Coronary artery (tissue), 2 donors: ENCODE data around the gene NUP93.

Experiments used
- DNase-seq: peaks from one replicate; pipeline ENCODE4 v3.0.0-alpha.2; 2017; ENCODE audit warnings: low spot score
- H3K27ac ChIP-seq, 2 donors: fragments of 200-600 bp; sonication (generic); one replicate each; pipeline ENCODE4 v1.5.1; 2016 to 2019
- H3K4me3 ChIP-seq: fragments of 200-600 bp; sonication (generic); 2 replicates; pipeline ENCODE4 v1.5.1; 2016; ENCODE audit warnings: mild to moderate bottlenecking, moderate library complexity
- TF ChIP-seq, protein P1 (sequence below): fragments of 200-600 bp; sonication (generic); IDR thresholded peaks from one replicate; pipeline ENCODE4 v1.5.1; 2019; ENCODE audit warnings: antibody characterized with exemption

Gene NUP93

DNA sequence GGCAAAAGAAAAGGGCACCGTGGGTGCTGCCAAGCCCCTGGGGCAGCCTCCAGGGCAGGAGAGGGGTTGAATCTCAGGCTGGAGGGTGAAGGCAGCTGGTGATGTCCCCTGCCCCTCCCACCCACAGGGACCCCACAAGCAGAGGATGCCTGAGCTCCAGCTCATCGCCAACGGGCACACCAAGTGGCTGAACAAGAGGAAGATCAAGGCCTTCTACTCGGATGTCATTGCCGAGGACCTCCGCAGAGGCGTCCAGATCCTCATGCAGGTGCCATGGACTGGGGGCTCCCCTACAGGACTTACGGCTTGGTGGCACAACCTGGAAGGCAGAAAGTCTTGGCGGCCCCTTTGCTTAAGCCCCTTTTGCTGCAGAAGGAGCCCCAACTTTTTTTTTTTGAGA is 156.9 kb downstream of the NUP93 start:
- no peak for DNase-seq
- H3K4me3 ChIP-seq: no peak overlapping the region
- no peak overlapping the region for H3K27ac ChIP-seq
- TF ChIP-seq, protein P1, sequence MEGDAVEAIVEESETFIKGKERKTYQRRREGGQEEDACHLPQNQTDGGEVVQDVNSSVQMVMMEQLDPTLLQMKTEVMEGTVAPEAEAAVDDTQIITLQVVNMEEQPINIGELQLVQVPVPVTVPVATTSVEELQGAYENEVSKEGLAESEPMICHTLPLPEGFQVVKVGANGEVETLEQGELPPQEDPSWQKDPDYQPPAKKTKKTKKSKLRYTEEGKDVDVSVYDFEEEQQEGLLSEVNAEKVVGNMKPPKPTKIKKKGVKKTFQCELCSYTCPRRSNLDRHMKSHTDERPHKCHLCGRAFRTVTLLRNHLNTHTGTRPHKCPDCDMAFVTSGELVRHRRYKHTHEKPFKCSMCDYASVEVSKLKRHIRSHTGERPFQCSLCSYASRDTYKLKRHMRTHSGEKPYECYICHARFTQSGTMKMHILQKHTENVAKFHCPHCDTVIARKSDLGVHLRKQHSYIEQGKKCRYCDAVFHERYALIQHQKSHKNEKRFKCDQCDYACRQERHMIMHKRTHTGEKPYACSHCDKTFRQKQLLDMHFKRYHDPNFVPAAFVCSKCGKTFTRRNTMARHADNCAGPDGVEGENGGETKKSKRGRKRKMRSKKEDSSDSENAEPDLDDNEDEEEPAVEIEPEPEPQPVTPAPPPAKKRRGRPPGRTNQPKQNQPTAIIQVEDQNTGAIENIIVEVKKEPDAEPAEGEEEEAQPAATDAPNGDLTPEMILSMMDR: no peak

DNA sequence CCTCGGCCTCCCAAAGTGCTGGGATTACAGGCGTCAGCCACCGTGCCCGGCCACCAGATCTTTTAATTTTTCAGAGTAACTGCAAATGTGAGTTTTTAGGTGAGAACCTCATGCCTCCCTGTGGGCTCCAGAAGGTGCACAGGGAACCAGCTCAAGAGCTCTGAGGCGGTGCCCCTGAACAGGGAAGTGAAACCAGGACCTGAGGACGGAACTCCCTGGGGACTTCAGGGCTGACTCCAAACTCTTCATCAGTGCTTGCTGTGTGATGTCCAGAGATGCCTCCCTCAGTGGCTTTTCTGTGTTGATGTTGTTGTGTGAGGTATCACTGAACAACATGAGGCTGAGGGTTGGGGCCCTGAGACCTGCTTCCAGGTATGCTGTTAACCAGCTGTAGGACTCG is 158.9 kb downstream of the NUP93 start:
- no peak for DNase-seq
- Histone ChIP-seq H3K27ac (no peak overlapping the region), H3K4me3 (no peak overlapping the region)
- TF ChIP-seq, protein P1: no peak

DNA sequence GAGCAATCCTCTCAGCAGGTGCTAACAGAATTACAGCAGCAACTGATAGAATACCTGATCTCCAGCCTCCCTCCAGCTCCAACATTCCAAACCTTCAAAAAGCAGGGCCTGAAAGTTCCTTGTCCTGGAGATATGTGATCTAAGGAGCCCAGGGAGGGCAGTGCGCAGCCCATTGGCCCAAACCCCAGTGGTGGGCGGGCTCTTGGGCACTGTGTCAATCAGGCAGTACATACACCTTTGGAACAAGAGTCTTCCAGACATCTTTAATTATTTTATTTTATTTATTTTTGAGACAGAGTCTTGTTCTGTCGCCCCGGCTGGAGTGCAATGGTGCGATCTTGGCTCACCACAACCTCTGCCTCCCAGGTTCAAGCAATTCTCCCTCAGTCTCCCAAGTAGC is 159.3 kb downstream of the NUP93 start:
- Histone ChIP-seq H3K4me3 (no peak overlapping the region), H3K27ac (no peak overlapping the region)
- TF ChIP-seq, protein P1: no peak
- no peak for DNase-seq

DNA sequence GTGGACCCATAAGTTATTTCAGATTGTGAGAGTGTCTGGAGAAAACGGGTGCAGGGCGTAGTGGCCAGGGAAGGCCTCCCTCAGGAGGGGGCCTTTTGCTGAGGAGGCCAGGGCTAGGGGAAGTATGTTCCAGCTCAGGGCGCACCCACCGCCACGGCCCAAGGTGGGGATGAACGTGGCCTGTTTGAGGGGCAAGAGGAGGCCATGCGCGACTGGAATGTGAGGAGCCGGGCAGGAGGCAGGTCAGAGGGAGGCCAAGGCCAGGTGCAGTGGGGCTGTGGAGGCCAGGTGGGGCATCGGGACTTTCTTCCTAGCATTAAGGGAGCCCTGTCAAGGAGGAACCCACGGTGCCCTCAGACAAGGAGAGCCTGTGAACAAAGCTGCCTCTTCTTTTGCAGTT is 161.8 kb downstream of the NUP93 start:
- TF ChIP-seq, protein P1: no peak
- H3K4me3 ChIP-seq: no peak overlapping the region
- DNase-seq: no peak

DNA sequence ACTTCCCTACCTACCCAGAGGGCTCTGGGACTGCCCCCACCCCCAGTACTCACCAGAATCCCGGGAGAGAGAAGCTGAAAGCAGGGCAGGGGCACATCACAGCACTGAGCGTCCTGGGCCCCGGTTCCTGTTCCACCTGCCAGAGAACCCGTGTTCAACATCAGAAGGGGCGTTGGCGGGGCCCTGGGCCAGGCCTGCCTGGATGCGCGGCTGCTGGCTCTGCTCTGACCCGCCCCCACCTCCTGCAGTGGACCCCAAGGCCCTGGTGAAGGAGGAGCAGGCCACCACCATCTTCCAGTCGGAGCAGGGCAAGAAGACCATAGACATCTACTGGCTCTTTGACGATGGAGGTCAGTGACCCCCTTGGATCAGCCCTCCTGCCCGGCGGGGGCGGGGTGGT is 162.8 kb downstream of the NUP93 start:
- Histone ChIP-seq H3K4me3 (no peak overlapping the region), H3K27ac (no peak overlapping the region)
- TF ChIP-seq, protein P1: no peak
- DNase-seq: no peak

More for the DNA sequence above, 161.8 kb downstream of the NUP93 start:
- no peak overlapping the region for H3K27ac ChIP-seq

DNA sequence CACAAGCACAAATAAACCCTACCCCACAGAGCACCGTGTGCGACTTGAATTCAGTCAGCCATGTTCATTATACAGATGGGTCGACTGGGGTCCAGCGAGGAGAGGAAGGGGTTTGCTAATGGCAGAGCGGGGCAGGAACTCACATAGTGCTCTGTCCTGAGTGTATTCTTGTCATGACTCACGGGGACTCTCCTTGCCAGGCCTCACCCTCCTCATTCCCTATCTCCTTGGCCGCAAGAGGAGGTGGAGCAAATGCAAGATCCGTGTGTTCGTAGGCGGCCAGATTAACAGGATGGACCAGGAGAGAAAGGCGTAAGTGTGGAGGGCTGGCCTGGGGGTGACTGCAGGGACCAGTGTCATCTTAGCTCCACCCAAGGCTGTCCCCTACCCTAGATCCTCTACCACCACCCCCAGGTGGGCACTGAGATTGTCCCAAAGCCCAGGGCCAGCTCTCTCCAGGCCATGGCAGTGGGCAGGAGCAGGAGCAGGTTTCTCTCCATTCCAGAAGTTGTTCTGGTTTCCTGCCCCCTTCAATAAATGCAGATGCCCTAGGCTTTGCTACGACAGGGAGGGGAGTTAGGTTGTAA is 164.5 kb downstream of the NUP93 start:
- H3K4me3 ChIP-seq: no peak overlapping the region
- TF ChIP-seq, protein P1: no peak
- H3K27ac ChIP-seq: no peak overlapping the region
- no peak for DNase-seq

DNA sequence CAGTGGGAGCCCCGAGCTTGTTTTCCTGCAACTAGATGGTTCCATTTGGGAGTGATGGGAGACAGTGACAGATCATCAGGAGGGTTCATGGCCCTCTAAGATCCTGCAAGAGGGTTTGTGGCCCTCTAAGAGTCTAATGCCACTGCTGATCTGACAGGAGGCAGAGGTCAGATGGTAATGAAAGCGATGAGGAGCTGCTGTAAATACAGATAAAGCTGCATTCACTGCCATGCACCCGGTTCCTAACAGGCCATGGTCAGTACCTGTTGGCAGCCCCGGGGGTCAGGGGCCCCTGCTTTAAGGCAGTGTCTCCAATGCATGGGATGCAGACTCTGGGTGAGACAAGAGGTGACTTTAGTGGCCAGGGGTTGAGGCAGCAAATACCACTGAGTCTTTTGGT is 165.9 kb downstream of the NUP93 start:
- no peak overlapping the region for H3K4me3 ChIP-seq
- TF ChIP-seq, protein P1: no peak
- no peak overlapping the region for H3K27ac ChIP-seq
- DNase-seq: no peak
